Myocyte (in vitro differentiated cells): ENCODE data around the gene DYSF. TPM values are rescaled to one million over a fixed set of nuclear protein-coding genes. Genes with fewer than 3 reads are reported as not detected.

Source experiments
- DNase-seq: peaks from one replicate; pipeline ENCODE4 v3.0.0-alpha.2; 2012; ENCODE audit warnings: low read depth
- total RNA-seq: library from RNA; depleted of rRNA; stranded (reverse); fragments of >200 nt; gene quantifications from 2 replicates; pipeline ENCODE4 v1.2.3, GENCODE V29; 2014

Gene DYSF
- total RNA-seq, 1 donor from 2014 or later: 114 TPM

DNA sequence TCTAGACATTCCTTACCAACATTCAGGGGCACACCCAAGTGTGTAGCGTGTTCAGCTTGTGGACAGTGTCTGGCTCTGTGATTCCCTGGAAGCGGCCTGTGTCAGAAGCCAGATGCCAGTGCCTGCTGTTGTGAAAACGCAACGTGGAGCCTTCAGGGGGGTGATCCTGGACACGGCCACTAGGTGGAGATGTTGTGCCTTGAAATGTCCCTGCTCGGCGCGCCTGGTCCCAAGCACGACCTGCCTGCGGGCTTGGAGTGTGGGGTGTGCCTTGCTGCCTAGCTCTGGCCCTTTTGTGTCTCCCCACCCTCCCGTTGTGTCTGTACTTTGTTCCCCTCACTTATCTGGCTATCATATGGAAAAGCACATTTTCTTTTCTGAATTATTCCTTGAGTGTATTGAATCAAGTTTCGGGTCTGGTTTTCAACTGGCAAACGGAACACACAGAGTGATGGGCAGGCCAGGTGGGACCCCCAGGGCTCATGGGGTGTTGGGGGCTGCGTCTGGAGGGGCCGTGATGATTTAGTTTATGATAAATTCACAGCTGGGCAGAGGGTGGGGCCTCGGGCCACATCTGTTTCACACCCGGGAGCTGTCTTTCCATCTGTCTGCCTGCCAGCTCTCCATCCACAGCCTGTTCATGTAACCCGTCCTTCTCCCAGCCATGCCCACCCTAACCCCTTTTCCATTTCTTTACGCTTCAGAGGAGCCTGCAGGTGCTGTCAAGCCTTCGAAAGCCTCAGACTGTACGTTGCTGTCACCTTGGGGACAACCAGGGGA is 95.5 kb downstream of the DYSF start:
- DNase-seq: peak; percentile 37

DNA sequence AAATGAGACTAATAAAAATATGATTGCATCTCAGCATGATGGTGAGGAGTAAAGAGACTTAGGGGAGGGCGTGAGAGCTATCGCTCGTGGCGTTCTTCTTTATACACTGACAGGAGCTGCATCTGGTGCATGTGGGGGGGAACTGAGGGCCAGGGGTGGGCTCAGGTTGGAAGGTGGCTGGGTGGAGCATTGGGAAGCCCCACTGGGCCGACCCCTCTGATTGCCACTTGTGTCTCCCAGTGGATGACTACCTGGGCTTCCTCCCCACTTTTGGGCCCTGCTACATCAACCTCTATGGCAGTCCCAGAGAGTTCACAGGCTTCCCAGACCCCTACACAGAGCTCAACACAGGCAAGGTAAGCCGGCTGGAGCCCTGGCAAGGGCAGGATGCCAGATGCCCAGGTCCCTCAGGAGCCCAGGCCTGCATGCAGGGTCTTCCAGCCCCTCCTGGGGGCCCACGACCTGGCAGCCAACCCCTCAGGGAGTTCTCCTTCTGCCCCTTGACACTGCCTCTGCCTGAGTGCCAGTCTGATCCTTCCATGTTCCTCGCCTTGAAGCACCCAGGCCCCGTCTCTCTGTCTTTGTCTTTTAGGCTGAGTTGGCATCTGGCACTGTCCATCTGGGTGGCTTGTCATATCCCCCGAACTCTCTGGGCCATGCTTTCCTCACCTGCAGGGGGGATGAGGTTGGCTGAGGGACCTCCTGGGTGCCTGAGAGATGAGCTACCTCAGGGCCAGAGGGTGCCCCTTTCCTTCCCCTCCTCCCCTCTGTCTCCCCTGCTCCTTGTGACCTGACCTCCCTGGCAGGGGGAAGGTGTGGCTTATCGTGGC is 97.7 kb downstream of the DYSF start:
- DNase-seq: no peak

DNA sequence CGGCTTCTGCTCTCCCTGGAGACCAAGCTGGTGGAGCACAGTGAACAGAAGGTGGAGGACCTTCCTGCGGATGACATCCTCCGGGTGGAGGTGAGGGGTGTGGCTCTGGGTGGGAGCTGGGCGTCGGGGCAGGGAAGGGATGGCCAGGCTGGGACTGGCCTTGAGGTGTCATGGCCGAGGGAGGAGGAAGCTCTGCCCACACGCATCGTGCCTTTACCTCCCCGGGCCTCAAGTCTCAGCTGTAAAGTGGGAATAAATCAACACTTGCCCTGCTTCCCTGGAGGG is 98.2 kb downstream of the DYSF start:
- DNase-seq: no peak

DNA sequence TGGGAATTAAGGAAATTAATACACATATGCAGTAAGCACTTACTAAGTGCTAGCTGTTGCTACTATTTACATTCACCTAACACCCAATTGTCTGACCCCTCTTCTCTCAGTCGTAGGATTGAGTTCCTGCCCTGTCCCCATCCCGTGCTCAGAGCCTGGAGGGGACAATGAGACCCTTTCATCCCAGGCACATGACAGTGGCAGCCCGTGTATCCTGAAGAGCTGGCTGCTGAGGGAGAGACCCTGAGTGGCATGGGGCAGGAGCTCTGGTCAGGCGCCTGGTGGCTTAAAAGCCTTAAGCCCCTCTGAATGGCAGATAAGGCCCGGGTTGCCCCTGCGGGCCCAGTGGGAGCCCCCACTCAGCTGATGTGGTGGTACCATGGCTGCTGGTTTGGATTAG is 99.0 kb downstream of the DYSF start:
- no peak for DNase-seq

DNA sequence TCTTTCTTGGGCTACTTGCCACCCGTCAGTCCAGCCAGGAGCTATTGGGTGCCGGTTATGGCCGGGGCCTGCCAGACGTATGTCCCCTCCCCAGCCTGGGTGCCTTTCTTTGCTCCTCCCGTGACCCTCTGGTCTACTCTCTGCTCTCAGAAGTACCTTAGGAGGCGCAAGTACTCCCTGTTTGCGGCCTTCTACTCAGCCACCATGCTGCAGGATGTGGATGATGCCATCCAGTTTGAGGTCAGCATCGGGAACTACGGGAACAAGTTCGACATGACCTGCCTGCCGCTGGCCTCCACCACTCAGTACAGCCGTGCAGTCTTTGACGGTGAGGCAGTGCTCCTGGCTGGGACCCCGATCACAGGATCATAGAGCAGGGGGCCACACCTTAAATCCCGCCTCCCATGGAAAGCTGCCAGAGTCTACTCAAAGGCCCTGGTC is 99.5 kb downstream of the DYSF start:
- DNase-seq: no peak

GRCh38 chr2:71554028-71554705 is 100.8 kb downstream of the DYSF start:
- DNase-seq: no peak

GRCh38 chr2:71554706-71555056 is 101.3 kb downstream of the DYSF start:
- peak; percentile 30 for DNase-seq

DNA sequence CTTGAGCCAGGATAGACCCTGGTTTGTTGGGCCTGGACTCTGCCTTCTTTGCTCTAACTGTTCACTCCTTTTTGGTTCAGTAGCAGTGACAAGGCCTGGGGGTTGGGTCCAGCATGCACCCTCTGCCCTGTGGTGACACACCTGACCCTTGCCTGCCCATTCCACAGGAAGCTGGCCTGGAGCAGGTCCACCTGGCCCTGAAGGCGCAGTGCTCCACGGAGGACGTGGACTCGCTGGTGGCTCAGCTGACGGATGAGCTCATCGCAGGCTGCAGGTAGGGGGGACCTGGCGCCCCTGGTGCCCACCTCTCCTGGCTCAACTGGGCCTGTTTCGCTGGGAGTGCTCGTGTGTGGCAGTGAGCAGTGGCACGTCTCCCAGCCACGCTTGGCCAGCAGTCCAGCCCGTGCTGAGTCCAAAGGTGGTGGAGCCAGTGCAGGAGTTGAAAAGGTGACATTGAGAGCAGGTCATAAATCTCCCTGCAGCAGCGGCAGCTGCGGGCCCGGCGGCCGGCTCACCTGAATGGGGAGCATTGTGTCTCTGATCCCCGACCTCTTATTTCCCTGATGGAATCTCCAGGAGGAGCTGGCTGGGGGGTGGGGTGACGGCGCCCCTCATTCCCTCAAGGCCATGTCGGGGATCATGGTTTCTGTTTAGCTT is 102.6 kb downstream of the DYSF start:
- DNase-seq: no peak

DNA sequence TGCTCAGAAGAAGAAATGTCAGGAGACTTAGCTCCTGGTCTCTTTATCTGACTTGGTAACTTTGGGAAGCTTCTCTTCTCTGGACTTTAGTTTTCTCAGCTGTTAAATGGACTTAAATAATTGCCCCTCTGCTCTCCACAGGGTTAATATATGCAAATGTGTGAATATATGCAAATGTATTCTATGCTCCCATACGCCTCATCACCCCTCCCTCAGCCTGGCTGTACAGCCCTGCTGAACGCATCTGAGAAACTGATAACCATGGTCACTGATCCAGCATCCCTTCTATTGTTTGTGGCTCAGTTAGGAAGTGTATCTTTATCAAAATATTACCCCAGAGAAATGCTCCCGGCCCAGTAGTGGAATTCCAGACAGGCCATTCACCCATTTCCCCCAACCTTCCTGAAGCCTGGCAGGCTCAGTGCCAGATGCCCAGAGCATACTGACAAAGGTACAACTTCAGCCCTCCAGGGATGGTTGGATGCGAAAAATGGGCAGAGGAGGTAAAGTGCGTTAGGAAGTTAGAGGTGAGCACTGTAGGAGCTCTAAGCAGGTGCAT is 103.4 kb downstream of the DYSF start:
- DNase-seq: no peak

DNA sequence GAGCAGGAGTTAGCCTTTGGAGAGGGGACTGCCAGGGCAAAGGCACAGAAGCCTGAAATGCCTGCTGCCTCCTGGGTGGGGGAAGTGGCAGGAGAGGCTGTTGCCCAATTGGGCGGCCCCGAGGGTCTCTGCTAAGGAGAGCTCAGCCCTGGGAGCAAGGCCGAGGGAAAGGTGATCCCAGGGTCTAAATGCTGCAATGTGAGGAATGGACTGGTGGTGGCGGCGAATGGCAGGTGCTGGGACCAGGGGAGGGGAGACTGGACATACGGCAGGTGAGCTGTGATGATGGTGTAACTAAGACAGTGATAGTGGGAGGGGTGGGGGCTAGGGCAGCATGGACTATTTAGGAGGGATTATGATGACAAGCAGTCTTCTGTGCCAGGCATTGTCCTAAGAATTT is 104.0 kb downstream of the DYSF start:
- no peak for DNase-seq

DNA sequence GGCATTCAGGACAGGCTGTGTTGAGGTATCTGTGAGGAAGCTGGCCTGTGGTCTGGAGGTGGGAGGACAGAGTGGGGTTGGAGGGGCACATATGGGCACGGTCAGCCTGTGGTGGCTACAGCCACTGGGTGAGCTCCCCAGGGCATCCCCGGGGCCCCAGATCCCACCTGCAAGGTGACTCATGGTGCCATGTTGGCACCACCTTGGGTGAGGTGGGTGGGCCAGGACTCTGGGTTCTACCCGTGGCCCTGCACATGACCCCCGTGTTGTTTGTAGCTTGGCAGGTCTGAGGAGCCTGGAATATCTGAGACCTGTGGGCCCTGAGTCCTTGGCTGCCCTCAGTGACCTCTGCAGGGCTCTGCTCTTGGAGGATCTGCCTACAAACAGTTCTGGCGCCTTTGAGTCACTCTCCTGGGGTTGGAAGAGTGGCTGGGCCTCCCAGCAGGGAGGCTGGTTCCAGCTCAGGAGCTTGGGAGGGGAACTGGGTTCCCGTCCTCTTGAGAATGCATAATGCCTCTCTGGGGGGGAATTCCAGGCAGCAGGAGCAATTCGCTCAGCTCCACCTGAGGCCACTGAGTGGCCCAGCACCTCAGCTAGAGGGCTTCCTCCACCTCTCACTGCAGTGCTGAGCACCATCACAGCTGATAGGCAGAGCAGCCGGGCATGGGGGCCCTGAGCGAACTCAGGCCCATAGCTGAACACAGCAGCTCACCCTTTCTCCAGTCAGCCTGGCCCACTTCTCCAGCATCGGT is 105.1 kb downstream of the DYSF start:
- no peak for DNase-seq

GRCh38 chr2:71559080-71559827 is 105.9 kb downstream of the DYSF start:
- DNase-seq: no peak

DNA sequence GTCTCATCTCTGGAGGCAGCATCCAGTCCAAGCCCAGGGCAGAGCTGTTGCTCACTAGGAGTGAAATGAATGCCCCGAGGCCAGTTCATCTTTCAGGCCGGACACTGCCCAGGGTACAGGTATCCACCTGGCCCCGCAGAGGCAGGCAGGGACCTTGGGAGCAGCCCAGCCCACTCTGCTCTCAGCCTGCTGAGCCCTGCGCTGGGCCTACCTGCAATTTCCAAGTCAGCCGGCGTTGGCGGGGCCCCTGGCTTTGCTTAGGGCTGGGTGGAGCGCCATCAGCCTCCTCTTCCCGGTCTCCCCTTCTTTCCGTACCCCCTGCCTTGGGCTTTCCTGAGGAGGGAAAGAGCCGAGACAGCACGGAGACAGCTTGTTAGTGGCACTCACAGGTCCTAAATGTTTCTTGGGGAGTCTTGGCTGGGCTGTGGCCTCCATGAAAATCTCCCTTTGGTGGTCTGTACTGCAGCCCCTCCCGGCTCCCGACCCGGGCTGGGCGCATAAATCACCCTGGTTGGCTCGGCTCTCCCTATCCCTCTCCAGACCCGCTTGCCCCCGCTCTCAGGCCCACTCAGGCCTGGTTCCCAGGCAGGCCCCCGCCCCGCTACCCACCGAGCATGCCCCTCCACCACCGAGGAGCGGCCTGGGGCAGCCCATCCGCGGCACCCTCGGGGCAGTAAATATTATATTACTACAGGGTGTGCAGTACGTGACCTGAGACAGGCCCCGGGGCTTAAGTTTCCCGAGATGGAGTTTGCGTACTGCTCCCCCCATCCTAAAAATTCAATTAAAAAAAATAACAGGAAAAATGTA is 106.7 kb downstream of the DYSF start:
- DNase-seq: no peak

GRCh38 chr2:71560638-71561011 is 107.3 kb downstream of the DYSF start:
- DNase-seq: no peak

DNA sequence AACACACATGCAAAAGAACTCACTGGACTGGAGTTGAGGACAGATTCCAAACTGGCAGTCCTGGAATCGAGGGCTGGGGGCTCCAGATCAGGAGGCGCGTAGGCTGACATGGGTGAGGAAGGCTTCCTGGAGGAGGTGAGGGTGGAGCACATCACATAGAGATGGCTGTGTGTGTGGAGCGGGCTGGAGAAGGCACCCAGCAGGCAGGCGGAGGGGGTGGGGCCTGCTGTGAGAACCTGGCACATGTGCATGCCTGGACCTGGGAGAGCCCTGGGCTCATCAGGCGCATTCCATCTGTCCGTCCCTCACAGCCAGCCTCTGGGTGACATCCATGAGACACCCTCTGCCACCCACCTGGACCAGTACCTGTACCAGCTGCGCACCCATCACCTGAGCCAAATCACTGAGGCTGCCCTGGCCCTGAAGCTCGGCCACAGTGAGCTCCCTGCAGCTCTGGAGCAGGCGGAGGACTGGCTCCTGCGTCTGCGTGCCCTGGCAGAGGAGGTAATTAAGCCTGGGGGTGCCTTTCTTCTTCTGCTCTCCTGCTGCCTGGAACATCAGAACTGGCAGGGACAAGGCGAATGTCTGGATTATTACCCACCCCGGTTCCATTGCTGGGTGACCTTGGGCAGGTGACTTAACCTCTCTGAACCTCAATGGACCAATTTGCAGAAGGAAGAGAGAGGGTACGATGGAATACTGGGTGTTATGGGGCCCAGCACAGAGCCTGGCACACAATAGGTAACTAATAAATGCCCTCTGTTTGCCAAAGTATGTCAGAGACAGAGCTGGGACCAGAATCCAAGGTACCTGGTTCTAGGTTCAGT is 108.3 kb downstream of the DYSF start:
- no peak for DNase-seq

GRCh38 chr2:71562518-71562917 is 109.2 kb downstream of the DYSF start:
- DNase-seq: peak; percentile 83

DNA sequence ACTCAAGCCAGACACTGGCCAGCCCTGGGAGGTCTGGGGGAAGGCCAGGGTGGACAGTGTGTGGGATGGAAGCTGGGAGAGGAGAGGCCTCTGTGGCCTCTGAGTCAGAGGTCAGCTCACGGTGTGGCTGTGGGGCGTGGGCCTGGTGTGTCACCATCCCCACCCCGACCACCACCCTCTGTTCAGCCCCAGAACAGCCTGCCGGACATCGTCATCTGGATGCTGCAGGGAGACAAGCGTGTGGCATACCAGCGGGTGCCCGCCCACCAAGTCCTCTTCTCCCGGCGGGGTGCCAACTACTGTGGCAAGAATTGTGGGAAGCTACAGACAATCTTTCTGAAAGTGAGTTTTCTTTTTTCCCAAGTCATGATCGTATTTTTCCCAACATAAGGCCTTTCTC is 110.5 kb downstream of the DYSF start:
- peak; percentile 81 for DNase-seq

- DNase-seq: no peak
Observed at GRCh38 chr2:71564361-71564760, 111.0 kb downstream of the DYSF start.
